CD4-positive, alpha-beta T cell (primary cell): ENCODE results near the gene TESPA1. TPM values are rescaled to one million over a fixed set of nuclear protein-coding genes. Genes with fewer than 3 reads are reported as not detected.

Source experiments
- ATAC-seq: fragments of 200-7000 bp; cut with Tn5 transposase; one replicate; pipeline ENCODE4 v1.10.0; 2022; ENCODE audit warnings: mild to moderate bottlenecking; ENCODE audit not compliant: poor library complexity
- CTCF ChIA-PET: fragments of 350-600 bp; sonication (Branson Sonifier 250); formaldehyde crosslinking; loops from one replicate; lab custom pipeline; 2021; ENCODE audit warnings: antibody characterized with exemption, inconsistent platforms; lab: Charles Lee
- POLR2A ChIA-PET: fragments of 350-600 bp; sonication (Branson Sonifier 250); formaldehyde crosslinking; loops from one replicate; lab custom pipeline; 2021; ENCODE audit warnings: antibody characterized with exemption, inconsistent platforms; lab: Charles Lee
- DNase-seq, 14 experiments: peaks; one replicate each; pipeline ENCODE4 v3.0.0-alpha.2; 2013 to 2020; ENCODE audit warnings: mixed read lengths in 2 of 14
- H3K27ac ChIP-seq, 2 donors: one replicate each; pipeline versions ENCODE4 v1.5.1 to v1.7.0; 2013; ENCODE audit warnings: low read length in 2 of 2, low read depth in 1 of 2, mild to moderate bottlenecking in 1 of 2
- H3K27me3 ChIP-seq, 2 experiments: 1 replicate in 1 of 2; 2 replicates in 1 of 2; pipeline versions ENCODE4 v1.6.1 to v1.7.0; 2013; ENCODE audit warnings: low read length in 2 of 2, control low read depth in 1 of 2, mild to moderate bottlenecking in 1 of 2, moderate library complexity in 1 of 2; ENCODE audit not compliant: insufficient read depth in 2 of 2, control insufficient read depth in 1 of 2
- H3K36me3 ChIP-seq: one replicate; pipeline ENCODE4 v1.6.1; 2013; ENCODE audit warnings: low read length, control low read depth; ENCODE audit not compliant: insufficient read depth
- H3K4me1 ChIP-seq: one replicate; pipeline ENCODE4 v1.6.1; 2013; ENCODE audit warnings: low read length, control low read depth; ENCODE audit not compliant: insufficient read depth
- H3K4me3 ChIP-seq: one replicate; pipeline ENCODE4 v1.5.1; 2013; ENCODE audit warnings: mild to moderate bottlenecking, low read length, moderate library complexity
- H3K9me3 ChIP-seq, 2 experiments: 1 replicate in 1 of 2; 2 replicates in 1 of 2; pipeline versions ENCODE4 v1.6.1 to v1.7.0; 2013; ENCODE audit warnings: low read length in 2 of 2, mild to moderate bottlenecking in 2 of 2, control low read depth in 1 of 2, moderate library complexity in 1 of 2; ENCODE audit not compliant: control insufficient read depth in 1 of 2, insufficient read depth in 1 of 2
- H3K27ac Mint-ChIP-seq: one replicate; pipeline ENCODE4 v1.8.0; 2020; ENCODE audit warnings: mixed read lengths
- H3K27me3 Mint-ChIP-seq: one replicate; pipeline ENCODE4 v1.8.0; 2021; ENCODE audit warnings: mixed read lengths
- H3K36me3 Mint-ChIP-seq: one replicate; pipeline ENCODE4 v1.8.0; 2021; ENCODE audit warnings: low read depth, mixed read lengths
- H3K4me1 Mint-ChIP-seq: one replicate; pipeline ENCODE4 v1.8.0; 2021; ENCODE audit warnings: low read depth, mixed read lengths
- H3K4me3 Mint-ChIP-seq: one replicate; pipeline ENCODE4 v1.8.0; 2020; ENCODE audit warnings: mild to moderate bottlenecking, mixed read lengths
- H3K9me3 Mint-ChIP-seq: one replicate; pipeline ENCODE4 v1.8.0; 2020; ENCODE audit warnings: mixed read lengths
- CTCF ChIP-seq: fragments of 200-600 bp; IDR thresholded peaks from one replicate; pipeline ENCODE4 v1.8.0; 2022; ENCODE audit warnings: antibody characterized with exemption, mild to moderate bottlenecking
- intact Hi-C, 2 experiments: fragments of 100-400 bp; cut with DNase I in 1 of 2; cut with micrococcal nuclease in 1 of 2; formaldehyde crosslinking; loops; one replicate each; pipeline versions ENCODE4 v1.15.1 to v1.9.0; 2023 to 2025; cut with DNase I, micrococcal nuclease
- total RNA-seq, 174 experiments: library from RNA in 2 of 174; stranded (reverse) in 2 of 174; gene quantifications; one replicate each; pipeline ENCODE4 v1.2.3 and lab custom pipeline; 2021 to 2026

TESPA1 gene
- total RNA-seq, 2 experiments from 2014 or later, result 96.3 to 98.2 TPM

DNA sequence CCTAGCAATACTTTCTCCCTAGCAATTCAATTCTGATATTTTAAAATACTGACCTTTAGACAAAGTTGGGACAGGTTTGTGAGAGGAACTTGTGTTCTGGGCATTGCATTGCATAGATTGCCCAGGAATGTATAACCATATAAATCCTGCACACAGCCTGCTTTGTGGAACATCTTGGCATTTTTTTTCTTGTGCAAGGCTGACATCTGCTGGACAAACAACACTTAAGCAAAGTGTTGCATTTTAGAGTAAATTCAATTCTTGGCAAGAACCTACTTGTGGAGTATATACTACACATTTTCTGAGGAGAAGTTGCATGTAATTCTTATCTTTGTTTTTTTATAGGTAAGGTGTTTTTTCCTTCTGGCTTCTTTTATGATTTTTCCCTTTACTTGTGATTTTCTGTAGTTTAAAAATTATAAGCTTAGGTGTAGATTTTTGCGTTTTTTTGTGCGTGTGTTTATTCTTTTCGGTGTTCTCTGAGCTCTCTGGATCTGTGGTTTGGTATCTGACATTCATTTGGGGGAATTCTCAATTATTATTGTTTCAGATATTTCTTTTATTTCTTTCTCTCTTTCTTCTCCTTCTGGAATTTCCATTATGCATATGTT is 26.4 kb downstream of the TESPA1 start:
- no peaks in the 10 kb centered on the region for H3K9me3 ChIP-seq
- ChIA-PET POLR2A (interaction anchor here (0.7 to 2.5 kb wide), 8 partner anchors 22 to 255 kb away, joined by 3 to 12 read pairs (median 4); partner anchors contain the start of gene TESPA1), CTCF (interaction anchor here (0.6 to 2.9 kb wide), 12 partner anchors 10 to 256 kb away, joined by 3 to 15 read pairs (median 4); no protein-coding TSS in a partner anchor)
- TF ChIP-seq CTCF, result peak; percentile 77
- H3K36me3 Mint-ChIP-seq, result peaks cover 94% of the 10 kb centered on the region
- intact Hi-C loops, result loop anchor here (1.0 to 10.0 kb wide), 6 partner anchors 34 to 353 kb away; partner anchors contain the start of gene MUCL1 (in 2 of the 2)
- no peak overlapping the region for H3K4me3 ChIP-seq
- H3K4me1 Mint-ChIP-seq, result peaks cover 91% of the 10 kb centered on the region
- H3K9me3 Mint-ChIP-seq, result no peaks in the 10 kb centered on the region
- no peaks in the 10 kb centered on the region for H3K27me3 Mint-ChIP-seq
- peaks cover 89% of the 10 kb centered on the region for H3K36me3 ChIP-seq
- H3K27ac Mint-ChIP-seq, result peak overlapping the region; percentile 56
- H3K27ac ChIP-seq, result no peak overlapping the region
- peaks cover 52% of the 10 kb centered on the region for H3K4me1 ChIP-seq
- ATAC-seq, result peak; percentile 64
- H3K27me3 ChIP-seq, result no peaks in the 10 kb centered on the region
- DNase-seq, result peak in 11 of 14 experiments; percentile 23 to 81 (median 44)
- H3K4me3 Mint-ChIP-seq, result peak overlapping the region; percentile 0

GRCh38 chr12:54956818-54957641 is 27.5 kb downstream of the TESPA1 start:
- CTCF ChIA-PET, result interaction anchor here (0.9 to 2.4 kb wide), 8 partner anchors 21 to 255 kb away, joined by 4 to 9 read pairs (median 5); partner anchors contain the start of gene MUCL1
- H3K9me3 Mint-ChIP-seq, result no peaks in the 10 kb centered on the region
- ATAC-seq (no peak), DNase-seq (no peak)
- POLR2A ChIA-PET, result interaction anchor here (0.6 to 2.5 kb wide), 8 partner anchors 12 to 208 kb away, joined by 3 to 12 read pairs (median 5); partner anchors contain the start of gene TESPA1
- peaks cover 45% of the 10 kb centered on the region for H3K4me1 ChIP-seq
- intact Hi-C loops, result loop anchor here in 1 of 2 experiments (5.0 to 10.0 kb wide), 2 partner anchors 35 to 352 kb away; no protein-coding TSS in a partner anchor
- H3K36me3 Mint-ChIP-seq, result peaks cover 83% of the 10 kb centered on the region
- H3K27me3 ChIP-seq, result no peaks in the 10 kb centered on the region
- H3K9me3 ChIP-seq, result no peaks in the 10 kb centered on the region
- H3K27ac ChIP-seq, result peak overlapping the region in 1 of 2 donors; percentile 3
- peak overlapping the region; percentile 75 for H3K27ac Mint-ChIP-seq
- no peak overlapping the region for H3K4me3 ChIP-seq
- H3K36me3 ChIP-seq, result peaks cover 88% of the 10 kb centered on the region
- no peak overlapping the region for H3K4me3 Mint-ChIP-seq
- H3K27me3 Mint-ChIP-seq, result no peaks in the 10 kb centered on the region
- no peak for TF ChIP-seq CTCF
- peaks cover 90% of the 10 kb centered on the region for H3K4me1 Mint-ChIP-seq

DNA sequence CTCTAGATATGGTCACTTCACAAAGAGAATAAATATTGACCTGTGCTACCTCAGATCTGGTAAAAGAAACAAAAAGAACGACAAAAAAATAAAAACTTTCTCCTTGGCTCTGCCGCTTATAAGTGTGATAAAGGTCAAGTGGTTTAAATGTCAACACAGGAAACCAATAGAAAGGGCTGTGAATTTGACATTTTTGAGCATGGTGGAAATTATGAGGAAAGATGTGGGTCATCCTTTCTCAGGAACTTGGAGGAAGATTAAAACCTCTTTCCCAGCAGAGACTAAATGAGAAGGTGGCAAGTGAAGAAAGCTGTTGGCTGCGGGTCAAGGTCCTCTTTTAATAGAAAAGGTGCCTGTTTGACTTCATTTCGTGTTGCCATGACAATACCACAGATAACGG is 28.2 kb downstream of the TESPA1 start:
- no peak overlapping the region for H3K4me3 ChIP-seq
- ChIA-PET POLR2A (interaction anchor here (1.0 to 2.5 kb wide), 6 partner anchors 13 to 207 kb away, joined by 3 to 12 read pairs (median 5); partner anchors contain the start of gene TESPA1), CTCF (interaction anchor here (0.8 to 2.4 kb wide), 7 partner anchors 26 to 254 kb away, joined by 3 to 7 read pairs (median 5); partner anchors contain the start of gene MUCL1)
- peaks cover 41% of the 10 kb centered on the region for H3K4me1 ChIP-seq
- H3K27me3 Mint-ChIP-seq, result no peaks in the 10 kb centered on the region
- no peaks in the 10 kb centered on the region for H3K9me3 ChIP-seq
- H3K36me3 Mint-ChIP-seq, result peaks cover 76% of the 10 kb centered on the region
- peak overlapping the region; percentile 14 to 32 for H3K27ac ChIP-seq
- ATAC-seq, result no peak
- H3K27ac Mint-ChIP-seq, result peak overlapping the region; percentile 75
- no peaks in the 10 kb centered on the region for H3K9me3 Mint-ChIP-seq
- intact Hi-C loops, result loop anchor here in 1 of 2 experiments (5.0 to 10.0 kb wide), 2 partner anchors 36 to 352 kb away; no protein-coding TSS in a partner anchor
- peaks cover 84% of the 10 kb centered on the region for H3K36me3 ChIP-seq
- DNase-seq, result peak in 1 of 14 experiments; percentile 51
- no peaks in the 10 kb centered on the region for H3K27me3 ChIP-seq
- H3K4me1 Mint-ChIP-seq, result peaks cover 85% of the 10 kb centered on the region
- no peak for TF ChIP-seq CTCF
- peak overlapping the region; percentile 28 for H3K4me3 Mint-ChIP-seq
